HEK293T (cell line): Measurements from ENCODE around the gene INPP5A.

Source experiments
- CTCF ChIA-PET: fragments of 350-600 bp; formaldehyde crosslinking; extraction: SDS; loops from one replicate; lab custom pipeline; 2021; ENCODE audit warnings: antibody characterized with exemption, inconsistent platforms; lab: Yijun Ruan, JAX
- POLR2A ChIA-PET: fragments of 350-600 bp; formaldehyde crosslinking; extraction: SDS; loops from one replicate; lab custom pipeline; 2020; ENCODE audit warnings: antibody characterized with exemption, inconsistent platforms; lab: Yijun Ruan, JAX
- DNase-seq: peaks from one replicate; pipeline ENCODE4 v3.0.0; 2012; ENCODE audit warnings: mixed read lengths; ENCODE audit errors: extremely low spot score
- ARNT ChIP-seq: fragments of 450-650 bp; IDR thresholded peaks from 2 replicates; pipeline ENCODE4 v1.6.1; 2017; ENCODE audit warnings: mild to moderate bottlenecking
- BHLHE40 ChIP-seq: fragments of 450-650 bp; IDR thresholded peaks from 2 replicates; pipeline ENCODE4 v1.6.1; 2016; ENCODE audit warnings: mild to moderate bottlenecking, moderate library complexity, borderline replicate concordance
- CTBP1 ChIP-seq: fragments of 450-650 bp; IDR thresholded peaks from 2 replicates; pipeline ENCODE4 v1.6.1; 2016; ENCODE audit warnings: borderline replicate concordance
- ELF4 ChIP-seq: fragments of 450-650 bp; IDR thresholded peaks from 2 replicates; pipeline ENCODE4 v1.6.1; 2017; ENCODE audit warnings: antibody characterized with exemption
- FOXA1 ChIP-seq: fragments of 450-650 bp; IDR thresholded peaks from 2 replicates; pipeline ENCODE4 v1.6.1; 2016; ENCODE audit warnings: mild to moderate bottlenecking
- FOXK2 ChIP-seq: fragments of 450-650 bp; IDR thresholded peaks from 2 replicates; pipeline ENCODE4 v1.6.1; 2016; ENCODE audit warnings: mild to moderate bottlenecking
- FOXM1 ChIP-seq: fragments of 450-650 bp; IDR thresholded peaks from 2 replicates; pipeline ENCODE4 v1.6.1; 2017; ENCODE audit warnings: mild to moderate bottlenecking, borderline replicate concordance
- HDGF ChIP-seq: fragments of 450-650 bp; IDR thresholded peaks from 2 replicates; pipeline ENCODE4 v1.6.1; 2017; ENCODE audit warnings: antibody characterized with exemption, borderline replicate concordance
- L3MBTL2 ChIP-seq: fragments of 450-650 bp; conservative IDR thresholded peaks from 2 replicates; pipeline ENCODE4 v1.6.1; 2016; ENCODE audit warnings: mild to moderate bottlenecking
- LEF1 ChIP-seq: fragments of 450-650 bp; IDR thresholded peaks from 2 replicates; pipeline ENCODE4 v1.6.1; 2017; ENCODE audit warnings: mild to moderate bottlenecking, borderline replicate concordance
- NFRKB ChIP-seq: fragments of 450-650 bp; IDR thresholded peaks from 2 replicates; pipeline ENCODE4 v1.6.1; 2016; ENCODE audit warnings: mild to moderate bottlenecking, moderate library complexity
- SP1 ChIP-seq: fragments of 450-650 bp; IDR thresholded peaks from 2 replicates; pipeline ENCODE4 v1.6.1; 2017
- SUZ12 ChIP-seq: fragments of 450-650 bp; IDR thresholded peaks from 2 replicates; pipeline ENCODE4 v1.6.1; 2016; ENCODE audit warnings: mild to moderate bottlenecking
- TARDBP ChIP-seq: fragments of 450-650 bp; IDR thresholded peaks from 2 replicates; pipeline ENCODE4 v1.6.1; 2016
- ZNF384 ChIP-seq: fragments of 450-650 bp; IDR thresholded peaks from 2 replicates; pipeline ENCODE4 v1.6.1; 2016
- TF ChIP-seq, protein P1 (sequence below): fragments of 450-650 bp; IDR thresholded peaks from 2 replicates; pipeline ENCODE4 v1.6.1; 2016

INPP5A gene

DNA sequence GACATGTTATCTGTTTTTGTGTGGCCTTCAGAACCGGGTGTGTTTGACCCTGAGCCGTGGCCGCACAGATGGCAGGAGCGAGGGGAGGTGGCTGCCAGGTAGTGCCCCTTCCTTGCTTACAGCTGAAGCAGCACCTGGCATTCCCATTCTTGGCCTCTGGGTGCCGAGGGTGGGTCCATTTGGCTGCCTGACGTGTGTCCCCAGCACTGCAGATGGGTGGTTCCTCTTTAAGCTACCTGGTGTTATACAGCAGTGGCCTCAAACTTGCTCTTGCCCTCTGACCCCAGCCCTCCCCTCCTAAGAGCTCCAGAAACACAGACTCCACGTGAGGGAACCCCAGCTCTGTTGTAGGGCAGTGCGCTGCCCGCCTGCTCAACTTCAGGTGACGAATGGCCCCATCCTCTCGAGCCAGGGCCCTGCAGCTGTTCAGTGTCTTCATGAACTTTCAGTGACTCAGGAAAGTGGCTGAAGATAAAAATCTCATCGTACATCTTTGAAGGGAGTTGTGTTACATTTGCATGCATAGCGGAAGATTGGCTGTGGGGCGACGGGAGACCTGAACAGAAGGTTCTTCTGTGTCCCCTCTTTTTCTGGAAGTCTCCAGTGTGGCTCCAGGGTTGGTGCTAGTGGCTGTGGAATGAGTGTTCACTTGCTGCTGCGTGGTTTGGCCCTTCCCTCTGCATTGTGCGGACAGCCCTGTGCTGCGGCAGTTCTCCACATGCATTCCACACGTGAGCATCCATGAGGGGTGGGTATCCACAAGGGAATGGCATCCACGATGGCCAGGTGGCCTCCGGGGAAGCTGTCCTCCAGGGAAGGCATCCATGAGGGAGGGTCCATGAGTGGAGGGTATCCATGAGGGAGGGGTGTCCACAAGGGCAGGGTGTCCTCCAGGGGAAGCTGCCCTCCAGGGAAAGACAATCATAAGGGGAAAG is 91.6 kb downstream of the INPP5A start:
- ChIA-PET CTCF (no interaction called here), POLR2A (no interaction called here)
- no peak for TF ChIP-seq ZNF384
- no peak for TF ChIP-seq FOXA1
- no peak for TF ChIP-seq HDGF
- TF ChIP-seq LEF1, result no peak
- no peak for TF ChIP-seq NFRKB
- no peak for TF ChIP-seq L3MBTL2
- TF ChIP-seq BHLHE40, result no peak
- no peak for TF ChIP-seq FOXK2
- TF ChIP-seq FOXM1, result no peak
- DNase-seq, result no peak

DNA sequence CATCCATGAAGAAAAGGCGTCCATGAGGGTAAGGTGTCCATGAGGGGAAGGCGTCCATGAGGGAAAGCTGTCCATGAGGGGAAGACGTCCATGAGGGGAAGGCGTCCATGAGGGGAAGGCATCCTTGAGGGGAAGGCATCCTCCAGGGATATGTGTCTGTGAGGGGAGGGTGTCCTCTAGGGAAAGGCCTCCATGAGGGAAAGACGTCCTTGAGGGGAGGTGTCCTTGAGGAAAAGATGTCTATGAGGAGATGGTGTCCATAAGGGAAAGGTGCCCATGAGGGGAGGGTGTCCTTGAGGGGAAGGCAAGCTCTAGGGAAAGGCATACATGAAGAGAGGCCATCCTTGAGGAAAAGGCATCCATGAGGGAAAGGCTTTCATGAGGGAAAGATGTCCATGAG is 92.6 kb downstream of the INPP5A start:
- ChIA-PET CTCF (no interaction called here), POLR2A (no interaction called here)
- DNase-seq, result no peak
- no peak for TF ChIP-seq LEF1
- no peak for TF ChIP-seq ELF4
- TF ChIP-seq, protein P1, sequence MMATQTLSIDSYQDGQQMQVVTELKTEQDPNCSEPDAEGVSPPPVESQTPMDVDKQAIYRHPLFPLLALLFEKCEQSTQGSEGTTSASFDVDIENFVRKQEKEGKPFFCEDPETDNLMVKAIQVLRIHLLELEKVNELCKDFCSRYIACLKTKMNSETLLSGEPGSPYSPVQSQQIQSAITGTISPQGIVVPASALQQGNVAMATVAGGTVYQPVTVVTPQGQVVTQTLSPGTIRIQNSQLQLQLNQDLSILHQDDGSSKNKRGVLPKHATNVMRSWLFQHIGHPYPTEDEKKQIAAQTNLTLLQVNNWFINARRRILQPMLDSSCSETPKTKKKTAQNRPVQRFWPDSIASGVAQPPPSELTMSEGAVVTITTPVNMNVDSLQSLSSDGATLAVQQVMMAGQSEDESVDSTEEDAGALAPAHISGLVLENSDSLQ, result no peak
- TF ChIP-seq L3MBTL2, result no peak
- no peak for TF ChIP-seq HDGF
- no peak for TF ChIP-seq NFRKB
- TF ChIP-seq FOXK2, result no peak
- no peak for TF ChIP-seq TARDBP
- no peak for TF ChIP-seq FOXM1
- no peak for TF ChIP-seq SP1
- TF ChIP-seq CTBP1, result no peak
- TF ChIP-seq FOXA1, result no peak
- no peak for TF ChIP-seq BHLHE40
- no peak for TF ChIP-seq ZNF384
- no peak for TF ChIP-seq ARNT
- no peak for TF ChIP-seq SUZ12

DNA sequence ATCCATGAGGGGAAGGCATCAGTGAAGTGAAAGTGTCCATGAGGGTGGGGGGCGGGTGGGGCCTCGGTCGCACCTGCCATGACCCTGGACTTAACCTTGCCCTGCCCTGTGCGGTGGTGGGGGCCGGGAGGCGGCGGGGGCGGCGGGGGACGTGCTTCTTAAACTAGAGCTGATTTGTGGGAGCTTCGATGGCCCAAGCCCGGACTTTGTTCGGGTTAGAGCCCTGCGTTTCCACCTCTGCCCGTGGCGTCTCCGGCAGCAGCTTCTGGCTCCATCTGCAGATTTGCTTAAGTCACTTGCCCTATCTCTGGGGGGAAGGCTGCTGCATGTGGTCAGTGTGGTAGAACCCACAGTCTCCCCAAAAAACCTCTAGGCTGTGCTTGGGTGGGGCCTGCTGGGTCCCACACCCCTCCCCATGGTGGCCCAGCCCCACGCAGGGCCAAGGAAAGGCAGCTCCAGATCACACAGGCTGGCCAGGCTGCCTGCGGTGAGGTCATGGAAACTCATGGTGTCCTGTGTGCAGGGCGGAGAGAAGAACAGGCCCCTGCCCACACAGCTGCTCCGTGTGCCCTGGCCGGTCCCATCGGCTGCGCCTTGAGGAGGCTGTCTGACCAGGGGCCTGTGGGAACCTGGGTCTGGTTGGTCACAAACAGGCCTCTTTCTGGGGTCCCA is 93.2 kb downstream of the INPP5A start:
- ChIA-PET CTCF (no interaction called here), POLR2A (no interaction called here)
- TF ChIP-seq ELF4, result no peak
- no peak for DNase-seq

DNA sequence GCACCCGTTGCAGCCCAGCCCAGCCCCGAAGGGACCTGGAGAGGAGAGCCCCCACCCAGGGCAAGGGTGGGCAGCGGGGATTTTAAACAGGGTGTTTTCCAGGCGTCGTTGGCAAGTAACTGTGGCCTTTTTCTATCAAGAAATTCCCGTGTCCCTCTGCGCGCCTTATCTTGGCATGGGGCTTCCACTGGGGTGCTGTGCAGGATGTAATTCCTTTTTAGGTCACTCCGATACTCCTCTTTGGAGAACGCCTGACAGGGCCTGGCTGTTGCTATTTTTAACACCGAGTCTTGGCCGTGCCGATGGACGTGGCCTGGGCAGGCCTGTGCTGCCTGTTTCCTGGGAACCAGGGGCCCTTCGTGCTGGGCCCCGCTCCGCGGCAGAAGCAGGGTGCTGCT is 93.8 kb downstream of the INPP5A start:
- no peak for TF ChIP-seq HDGF
- TF ChIP-seq BHLHE40, result no peak
- no peak for TF ChIP-seq ZNF384
- no peak for TF ChIP-seq L3MBTL2
- TF ChIP-seq CTBP1, result no peak
- no peak for TF ChIP-seq LEF1
- no peak for TF ChIP-seq ELF4
- no peak for TF ChIP-seq FOXA1
- TF ChIP-seq SUZ12, result no peak
- CTCF ChIA-PET, result no interaction called here

DNA sequence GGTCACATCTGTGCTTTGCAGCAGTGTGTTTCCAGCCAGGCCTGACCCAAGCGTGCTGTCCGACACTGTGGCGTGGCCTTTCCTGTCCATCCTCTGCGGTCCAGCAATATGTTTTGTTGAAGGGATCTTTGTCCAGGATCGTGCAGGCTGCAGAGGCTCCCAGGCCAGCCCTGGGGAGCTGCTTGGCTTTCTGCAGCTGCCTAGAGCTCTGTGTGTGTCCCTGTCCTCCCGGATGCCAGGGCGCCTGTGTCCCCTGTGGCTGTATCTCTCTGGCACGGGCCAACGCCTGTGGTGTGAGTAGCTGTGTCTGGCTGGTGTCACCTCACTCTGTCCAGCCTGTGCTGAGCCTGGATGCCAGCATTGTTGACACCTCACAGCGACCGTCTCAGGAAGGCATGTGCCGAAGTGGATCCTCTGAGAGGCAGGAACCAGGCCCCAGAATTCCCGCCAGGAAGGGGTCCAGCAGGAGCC is 94.5 kb downstream of the INPP5A start:
- POLR2A ChIA-PET, result no interaction called here
- CTCF ChIA-PET, result no interaction called here

More for the DNA sequence above, 93.8 kb downstream of the INPP5A start:
- DNase-seq, result no peak
- POLR2A ChIA-PET, result no interaction called here

DNA sequence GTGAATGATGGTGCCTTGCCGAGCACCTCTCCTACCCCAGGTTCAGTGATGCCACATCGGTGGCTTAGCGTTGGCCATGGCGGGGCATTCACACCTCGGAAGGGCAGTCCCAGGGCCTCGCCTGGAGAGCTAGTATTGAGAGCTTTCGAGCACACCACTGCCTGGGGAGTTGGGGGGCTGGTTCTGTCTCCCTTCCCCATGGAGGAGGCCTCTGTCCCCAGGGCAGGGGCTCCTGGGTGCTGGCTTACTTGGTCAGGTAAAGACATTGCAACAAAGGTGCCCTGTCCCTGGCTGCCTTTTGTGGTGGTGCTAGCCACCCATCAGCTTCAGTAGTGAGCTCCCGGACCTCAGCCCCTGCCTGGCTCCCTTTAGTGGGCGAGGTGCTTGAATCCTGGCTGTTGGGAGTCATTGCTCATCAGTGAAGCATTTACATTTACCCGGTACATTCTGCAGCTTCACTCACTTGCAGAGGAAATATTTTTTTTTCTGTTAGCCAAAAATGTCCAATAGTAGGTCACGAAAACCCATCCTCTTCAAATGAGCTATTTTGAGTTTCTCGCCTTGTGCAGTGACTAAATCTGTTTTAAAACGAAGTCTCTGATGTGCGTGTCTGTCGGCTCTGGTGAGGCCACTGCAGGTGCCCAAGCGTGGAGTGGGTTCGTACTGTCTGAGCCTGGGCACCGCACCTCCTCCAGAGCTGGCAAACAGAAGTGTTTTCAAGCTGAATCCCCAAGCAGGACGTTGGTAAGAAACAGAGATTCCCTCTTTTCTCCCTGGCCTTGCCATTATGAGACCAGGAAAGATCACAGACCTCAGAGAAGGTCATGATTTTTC is 95.5 kb downstream of the INPP5A start:
- ChIA-PET POLR2A (no interaction called here), CTCF (interaction anchor here (1.0 to 1.3 kb wide), 3 partner anchors 94 to 174 kb away, joined by 3 to 5 read pairs (median 4); no protein-coding TSS in a partner anchor)
- TF ChIP-seq FOXK2 (no peak), BHLHE40 (no peak), TARDBP (no peak)
- DNase-seq, result no peak

More for the DNA sequence above, 94.5 kb downstream of the INPP5A start:
- no peak for DNase-seq
- TF ChIP-seq NFRKB, result no peak
- no peak for TF ChIP-seq ZNF384
